Measurements from ENCODE around the gene HLA-E.
"Not testable (repeated sequence)": the region's sequence is repeated elsewhere in the genome, so short reads cannot be mapped to it uniquely, and the experiment has no call there.

HLA-E gene

GRCh38 chr6:30508890-30509736 lies 19.8 kb downstream of the HLA-E start:
- DNase-seq = no peak

GRCh38 chr6:30510419-30511168 lies 21.3 kb downstream of the HLA-E start:
- DNase-seq = no peak

- DNase-seq = no peak
These were observed 21.8 kb downstream of the HLA-E start for GRCh38 chr6:30511169-30511546.

GRCh38 chr6:30513451-30513850 lies 24.1 kb downstream of the HLA-E start:
- DNase-seq = no peak

GRCh38 chr6:30515106-30515505 lies 25.8 kb downstream of the HLA-E start:
- no peak for DNase-seq

GRCh38 chr6:30515944-30516753 lies 26.8 kb downstream of the HLA-E start:
- no peak for DNase-seq

GRCh38 chr6:30516754-30517076 lies 27.4 kb downstream of the HLA-E start:
- not testable (repeated sequence) for DNase-seq

GRCh38 chr6:30517767-30518504 lies 28.6 kb downstream of the HLA-E start:
- DNase-seq = not testable (repeated sequence)

- not testable (repeated sequence) for DNase-seq
These were observed 29.3 kb downstream of the HLA-E start for GRCh38 chr6:30518505-30519145.

- DNase-seq = no peak
These were observed 31.2 kb downstream of the HLA-E start for GRCh38 chr6:30520522-30520921.

GRCh38 chr6:30521082-30521481 lies 31.8 kb downstream of the HLA-E start:
- DNase-seq = not testable (repeated sequence)

- DNase-seq = not testable (repeated sequence)
These were observed 32.6 kb downstream of the HLA-E start for GRCh38 chr6:30521952-30522351.

GRCh38 chr6:30526444-30526843 lies 37.1 kb downstream of the HLA-E start:
- DNase-seq = not testable (repeated sequence)

GRCh38 chr6:30529349-30529875 lies 40.1 kb downstream of the HLA-E start:
- DNase-seq = not testable (repeated sequence)

- no peak for DNase-seq
These were observed 40.7 kb downstream of the HLA-E start for GRCh38 chr6:30530014-30530413.

- no peak for DNase-seq
These were observed 44.4 kb downstream of the HLA-E start for GRCh38 chr6:30533460-30534294.

GRCh38 chr6:30537931-30538330 lies 48.6 kb downstream of the HLA-E start:
- no peak for DNase-seq

GRCh38 chr6:30541515-30542403 lies 52.5 kb downstream of the HLA-E start:
- DNase-seq = peak in 1 of 2 experiments; percentile 43

- DNase-seq = no peak
These were observed 53.1 kb downstream of the HLA-E start for GRCh38 chr6:30542404-30542725.

GRCh38 chr6:30542915-30543314 lies 53.6 kb downstream of the HLA-E start:
- no peak for DNase-seq

All from cerebellar nuclear complex (tissue), 1 donor.